A172 (cell line): ENCODE data around the gene STK40. TPM values are rescaled to one million over a fixed set of nuclear protein-coding genes. Genes with fewer than 3 reads are reported as not detected.

Source experiments
- DNase-seq: peaks from one replicate; pipeline ENCODE4 v3.0.0-alpha.2; 2015; ENCODE audit warnings: low spot score
- total RNA-seq: library from RNA; depleted of rRNA; stranded (reverse); fragments of >200 nt; shearing (Covaris generic); gene quantifications from 2 replicates; pipeline ENCODE4 v1.2.3, GENCODE V29; 2014

STK40 gene
- total RNA-seq, 1 experiment from 2014 or later, result 13.8 TPM

DNA sequence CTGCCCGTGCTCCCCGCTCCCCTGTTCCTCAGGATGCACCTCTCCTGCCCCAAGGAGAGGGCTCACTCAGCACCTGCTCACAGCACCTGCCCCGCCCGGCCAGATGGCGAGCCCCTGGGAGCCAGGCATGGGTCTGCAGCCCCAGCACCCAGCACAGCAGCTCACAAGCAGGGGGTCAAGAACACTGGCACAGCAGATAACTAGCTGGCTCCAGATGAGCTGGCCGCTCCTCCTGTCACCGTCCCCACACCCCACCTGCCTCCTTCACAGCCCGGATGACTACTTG is 41.4 kb downstream of the STK40 start:
- DNase-seq, result no peak

DNA sequence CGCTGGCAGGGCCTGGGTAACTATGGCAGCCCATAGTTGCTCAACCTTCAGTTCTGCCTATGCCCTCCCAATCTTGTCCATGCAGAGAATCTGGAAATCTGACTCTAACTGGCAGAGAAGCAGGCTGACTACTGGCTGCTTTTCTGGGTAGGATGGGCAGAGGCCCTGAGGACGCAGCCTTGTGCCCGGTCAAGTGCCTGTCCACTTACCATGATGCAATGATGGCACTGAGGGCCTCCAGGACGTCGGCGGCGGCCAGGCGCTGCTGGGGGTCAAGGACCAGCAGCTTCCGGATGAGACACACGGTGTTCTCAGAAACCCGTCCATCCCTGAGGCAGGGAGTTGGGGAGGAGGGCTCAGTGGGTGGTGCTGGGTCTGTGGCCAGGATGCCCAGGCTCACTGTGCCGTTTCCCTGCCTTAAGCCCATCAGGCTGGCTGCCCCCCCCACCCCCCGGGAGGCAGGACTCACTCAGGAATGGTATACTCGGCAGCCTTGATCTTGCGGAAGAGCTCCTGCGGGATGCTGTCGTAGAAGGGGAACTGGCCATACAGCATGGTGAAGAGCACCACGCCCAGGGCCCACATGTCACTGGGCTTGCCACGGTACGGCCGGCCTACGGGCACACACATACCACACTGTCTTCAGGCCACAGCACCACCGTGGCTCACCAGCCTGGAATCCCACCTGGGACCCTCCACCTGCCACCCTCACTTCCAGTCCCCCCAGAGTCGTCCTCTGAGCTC is 41.9 kb downstream of the STK40 start:
- no peak for DNase-seq

DNA sequence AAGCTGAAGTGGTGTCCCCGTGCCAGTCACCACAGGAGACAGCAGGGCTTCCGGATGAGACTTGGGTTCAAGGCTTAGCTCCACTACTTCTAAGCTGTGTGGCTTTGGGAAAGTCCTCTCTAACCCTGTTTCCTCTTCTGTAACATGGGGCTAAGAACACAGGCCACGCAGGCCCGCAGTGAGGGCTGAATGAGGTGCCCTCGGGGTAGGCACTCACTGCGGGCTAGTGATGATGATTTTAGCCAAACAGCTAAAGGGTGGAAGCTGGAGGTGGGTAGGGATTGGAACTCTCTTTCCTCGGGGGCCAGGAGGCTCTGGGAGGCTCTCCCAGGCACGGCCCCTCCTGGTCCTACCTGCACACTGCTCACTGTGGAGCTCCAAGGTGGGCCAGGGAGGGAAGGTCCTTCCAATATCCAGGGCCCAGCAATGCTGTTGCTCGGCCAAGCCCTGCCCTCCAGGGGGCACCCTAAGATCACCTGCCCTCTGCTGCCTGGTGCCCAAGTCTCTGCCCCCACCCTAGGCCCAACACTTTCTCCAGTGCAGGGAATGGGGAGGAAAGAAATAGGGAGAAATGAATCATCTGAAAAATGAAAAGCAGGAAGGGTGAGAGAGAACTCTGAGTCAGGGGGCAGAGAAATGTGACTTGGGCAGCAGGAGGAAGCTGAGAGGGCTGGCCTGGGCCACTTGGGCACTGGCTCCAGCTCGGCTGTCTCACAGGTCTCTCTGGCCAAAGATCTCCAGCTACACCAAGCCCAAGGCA is 43.1 kb downstream of the STK40 start:
- peak; percentile 78 for DNase-seq

DNA sequence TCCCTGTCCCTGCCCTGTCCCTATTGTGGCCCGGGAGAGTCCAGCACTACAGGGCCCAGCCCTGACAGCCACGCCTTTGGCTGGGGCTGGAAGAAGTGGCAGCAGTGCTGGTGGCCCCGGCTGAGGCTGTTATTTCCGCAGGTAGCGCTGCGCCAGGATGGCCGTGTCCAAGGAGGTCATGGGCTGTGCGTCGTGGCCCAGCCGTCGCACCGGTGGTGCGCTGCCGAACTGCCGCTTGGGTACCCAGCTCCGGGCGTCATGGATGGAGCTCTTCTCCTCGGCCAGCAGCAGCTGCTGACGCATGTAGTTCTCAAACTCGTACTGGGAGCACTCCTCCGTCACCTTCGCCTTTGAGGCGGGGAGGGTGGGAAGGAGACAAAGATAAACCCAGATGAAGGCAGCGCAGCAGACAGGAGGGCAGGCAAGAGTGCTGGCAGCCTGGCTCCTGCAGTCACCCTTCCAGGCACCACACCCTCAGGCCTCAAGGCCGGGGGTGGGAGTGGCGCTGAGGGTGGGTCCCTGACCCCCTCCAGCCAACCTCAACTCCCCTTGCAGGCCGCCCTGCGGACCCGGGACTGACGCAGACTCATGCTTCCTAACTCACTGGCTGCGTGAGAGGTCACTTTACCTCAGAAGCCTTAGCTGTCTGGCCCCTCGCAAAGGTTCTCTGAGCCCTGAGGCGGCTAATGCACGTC is 44.0 kb downstream of the STK40 start:
- DNase-seq, result no peak

DNA sequence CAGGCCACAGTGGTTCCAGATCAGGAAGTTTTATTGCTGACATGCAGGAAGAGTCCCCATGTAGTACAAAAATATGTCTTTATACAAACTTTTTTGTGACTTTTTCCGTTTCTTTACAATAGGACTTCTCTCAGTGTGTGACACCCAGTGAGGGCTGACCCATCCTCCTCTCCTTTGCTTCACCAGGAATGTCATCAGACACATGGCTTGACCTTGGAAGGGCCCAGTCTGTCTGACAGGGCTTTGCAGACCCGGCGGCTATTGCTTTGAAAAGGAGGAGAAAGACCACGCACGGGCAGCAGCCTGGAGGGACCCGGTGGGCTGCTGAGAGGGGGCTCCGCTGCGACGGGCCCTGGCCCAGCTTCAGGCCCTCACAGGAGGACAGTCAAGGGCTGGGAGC is 46.1 kb downstream of the STK40 start:
- no peak for DNase-seq

DNA sequence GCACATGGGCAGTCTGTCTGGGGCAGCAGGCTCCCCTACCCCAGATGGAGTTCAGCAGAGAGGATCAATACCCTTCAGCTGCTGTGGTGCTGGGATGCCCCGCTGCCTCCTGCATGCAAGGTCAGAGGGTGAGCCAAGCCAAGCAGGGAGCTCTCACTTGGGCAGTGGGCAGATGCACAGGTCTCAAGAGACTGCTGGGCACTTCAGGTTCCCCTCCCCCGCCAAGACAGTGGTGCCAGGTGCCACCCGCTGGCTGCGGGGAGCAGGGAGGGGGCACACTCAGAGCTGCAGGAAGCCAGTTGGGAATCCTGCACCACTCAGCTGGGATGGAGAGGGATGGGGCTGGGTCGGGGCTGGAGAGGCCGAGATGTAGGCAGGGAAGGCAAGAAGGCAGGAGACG is 46.5 kb downstream of the STK40 start:
- DNase-seq, result no peak

DNA sequence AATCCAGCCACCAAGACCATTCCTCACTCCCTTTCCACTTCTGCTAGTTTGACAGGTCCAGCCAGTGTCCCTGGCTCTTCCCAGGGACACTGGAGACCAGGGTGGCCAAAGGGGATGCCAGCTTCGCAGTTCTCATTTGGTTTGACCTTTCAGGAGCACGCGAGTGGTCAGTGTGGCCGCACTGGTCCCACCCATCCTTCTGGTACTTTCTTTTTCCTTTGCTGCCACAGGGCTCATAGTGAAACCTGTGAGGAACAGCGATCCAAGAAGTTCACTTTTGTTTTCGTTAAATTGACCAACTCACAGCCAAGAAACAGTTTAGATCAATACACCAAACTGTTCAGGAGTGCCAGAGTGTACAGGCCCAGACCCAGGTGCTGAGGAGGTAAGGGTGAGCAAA is 47.9 kb downstream of the STK40 start:
- no peak for DNase-seq

DNA sequence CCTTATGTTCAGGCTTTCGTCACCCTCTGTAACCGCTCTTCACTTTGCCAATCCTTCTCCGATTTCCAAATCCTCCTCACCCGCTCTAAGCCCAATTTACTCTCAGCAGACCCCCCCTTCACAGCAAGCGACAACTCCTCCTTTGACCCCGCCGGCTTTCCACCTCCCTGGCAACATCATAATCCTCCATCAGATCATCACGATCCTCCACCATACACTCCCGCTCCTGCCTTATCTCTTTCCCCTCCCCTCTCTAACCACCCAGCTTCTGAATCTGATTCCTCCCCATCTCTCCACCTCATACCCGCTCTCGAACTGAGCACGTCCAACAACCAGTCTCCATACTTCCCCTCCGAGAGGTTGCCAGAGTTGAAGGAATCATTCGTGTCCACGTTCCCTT is 54.8 kb downstream of the STK40 start:
- DNase-seq, result no peak

DNA sequence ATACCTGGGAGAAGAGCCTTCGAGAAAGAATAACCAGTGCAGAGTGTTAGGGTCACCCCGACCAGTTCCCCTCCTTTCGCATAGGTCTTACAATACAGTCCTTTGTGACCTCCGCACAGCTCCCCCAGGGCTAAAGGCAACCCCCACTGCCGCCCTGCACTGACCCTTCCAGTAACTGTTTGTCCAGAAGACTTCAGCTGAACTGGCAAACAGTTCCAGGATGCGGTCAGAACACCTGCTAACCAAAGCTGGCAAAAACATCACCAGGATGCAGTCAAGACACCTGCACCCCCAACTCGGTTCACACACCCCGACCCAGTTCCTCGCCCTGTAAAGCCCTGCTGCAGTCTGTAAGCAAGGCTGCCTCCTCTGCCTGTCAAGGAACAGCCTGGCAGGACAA is 55.9 kb downstream of the STK40 start:
- no peak for DNase-seq

DNA sequence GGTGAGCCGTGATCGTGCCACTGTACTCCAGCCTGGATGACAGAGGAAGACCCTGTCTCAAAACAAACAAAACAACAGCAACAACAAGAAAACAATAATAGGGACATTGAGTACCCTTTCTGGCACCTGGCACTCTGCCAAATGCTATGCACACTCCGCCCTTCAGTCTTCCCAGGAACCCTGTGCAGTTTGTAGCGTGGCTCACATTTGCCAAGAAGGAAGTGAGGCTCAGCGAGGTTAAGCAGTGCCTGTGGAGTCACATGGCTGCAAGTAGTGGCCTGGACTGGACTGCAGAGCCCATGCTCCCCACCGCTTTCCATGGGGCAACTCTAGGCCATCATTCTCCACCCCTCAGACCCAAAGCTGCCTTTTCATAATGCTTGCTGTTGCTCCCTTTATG is 57.0 kb downstream of the STK40 start:
- DNase-seq, result no peak

DNA sequence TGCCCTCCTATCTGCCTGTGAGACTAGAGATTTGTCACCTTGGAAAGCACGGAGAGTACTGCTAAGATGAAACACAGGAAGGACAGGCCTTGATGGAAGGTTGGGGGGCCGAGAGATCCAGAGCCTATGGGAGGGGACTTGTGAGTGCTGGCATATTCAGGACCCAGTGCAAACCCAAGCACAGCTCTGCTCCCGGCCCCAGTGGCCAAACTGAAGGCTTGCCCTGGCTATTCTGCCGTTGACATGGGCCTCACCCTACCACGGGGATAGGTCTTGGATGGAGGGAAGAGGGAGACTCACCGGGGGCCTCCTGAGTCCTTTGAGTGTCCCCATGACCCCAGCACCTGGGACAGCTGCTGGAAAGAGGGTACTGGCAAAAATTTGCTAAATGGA is 57.6 kb downstream of the STK40 start:
- no peak for DNase-seq

DNA sequence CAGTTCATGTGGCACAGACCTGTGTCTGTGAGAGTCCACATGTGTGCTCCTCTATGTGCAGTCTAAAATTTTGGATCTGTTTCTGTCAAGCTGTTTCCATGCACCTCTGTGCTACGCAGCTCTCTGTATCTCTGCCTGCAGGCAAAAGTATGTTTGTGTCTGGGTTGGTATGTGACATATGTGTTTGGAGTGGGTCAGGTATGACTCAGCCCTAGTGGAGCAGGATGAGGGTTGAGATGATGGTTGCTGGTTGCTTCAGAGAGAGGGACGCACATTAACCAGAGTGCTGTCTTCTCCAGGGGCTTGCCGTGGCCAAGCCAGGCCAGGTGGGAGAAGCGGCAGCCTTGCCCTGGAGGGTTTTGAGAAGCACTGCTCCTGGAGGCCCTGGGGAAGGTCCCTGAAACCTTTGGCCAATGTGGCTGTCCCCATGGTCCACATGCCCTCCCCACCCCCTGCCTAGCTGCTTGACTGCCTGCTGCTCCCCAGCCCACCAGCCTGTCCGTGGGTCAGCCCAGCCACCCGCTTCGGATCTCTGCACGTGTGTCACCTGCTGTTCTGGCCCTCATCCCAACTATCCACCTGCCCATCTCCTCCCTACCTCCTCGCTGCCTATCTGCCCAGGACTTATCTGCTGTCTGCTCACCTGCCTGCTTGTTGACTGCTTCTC is 58.2 kb downstream of the STK40 start:
- no peak for DNase-seq

DNA sequence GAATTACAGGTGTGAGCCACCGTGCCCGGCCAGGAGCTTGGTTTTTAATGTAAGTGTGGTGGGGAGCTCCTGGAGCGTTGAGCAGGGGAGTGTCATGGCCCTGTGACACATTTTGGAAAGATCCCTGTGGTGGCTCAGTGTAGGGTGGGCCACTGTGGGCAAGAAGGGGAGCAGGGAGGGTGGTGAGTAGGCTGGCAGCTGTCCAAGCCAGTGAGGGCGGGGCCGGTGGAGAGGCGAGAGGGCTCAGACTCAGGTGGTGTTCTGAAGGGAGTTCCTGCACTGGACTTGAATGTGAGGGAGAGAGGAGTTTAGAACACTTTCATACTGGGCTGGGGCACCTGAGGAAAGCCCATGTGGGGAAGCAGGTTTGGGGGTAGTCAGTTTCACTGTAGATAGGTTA is 59.2 kb downstream of the STK40 start:
- no peak for DNase-seq

DNA sequence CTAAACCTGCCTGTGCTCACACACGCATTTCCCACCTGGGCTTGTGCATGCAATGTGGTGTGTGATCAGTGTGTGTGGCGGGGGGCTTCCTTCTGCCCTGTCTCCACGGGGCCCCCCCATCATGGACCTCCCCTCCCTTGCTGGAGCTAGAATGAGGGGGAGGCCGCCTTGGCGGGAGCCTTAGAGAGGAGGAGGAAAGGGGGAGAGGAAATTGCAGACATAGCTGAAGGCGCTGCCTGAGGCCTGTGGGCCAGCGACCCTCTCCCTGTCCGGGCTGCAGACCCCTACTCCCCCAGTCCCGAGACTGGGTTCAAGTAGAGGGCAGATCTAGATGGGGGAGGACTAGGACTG is 61.4 kb downstream of the STK40 start:
- DNase-seq, result no peak

DNA sequence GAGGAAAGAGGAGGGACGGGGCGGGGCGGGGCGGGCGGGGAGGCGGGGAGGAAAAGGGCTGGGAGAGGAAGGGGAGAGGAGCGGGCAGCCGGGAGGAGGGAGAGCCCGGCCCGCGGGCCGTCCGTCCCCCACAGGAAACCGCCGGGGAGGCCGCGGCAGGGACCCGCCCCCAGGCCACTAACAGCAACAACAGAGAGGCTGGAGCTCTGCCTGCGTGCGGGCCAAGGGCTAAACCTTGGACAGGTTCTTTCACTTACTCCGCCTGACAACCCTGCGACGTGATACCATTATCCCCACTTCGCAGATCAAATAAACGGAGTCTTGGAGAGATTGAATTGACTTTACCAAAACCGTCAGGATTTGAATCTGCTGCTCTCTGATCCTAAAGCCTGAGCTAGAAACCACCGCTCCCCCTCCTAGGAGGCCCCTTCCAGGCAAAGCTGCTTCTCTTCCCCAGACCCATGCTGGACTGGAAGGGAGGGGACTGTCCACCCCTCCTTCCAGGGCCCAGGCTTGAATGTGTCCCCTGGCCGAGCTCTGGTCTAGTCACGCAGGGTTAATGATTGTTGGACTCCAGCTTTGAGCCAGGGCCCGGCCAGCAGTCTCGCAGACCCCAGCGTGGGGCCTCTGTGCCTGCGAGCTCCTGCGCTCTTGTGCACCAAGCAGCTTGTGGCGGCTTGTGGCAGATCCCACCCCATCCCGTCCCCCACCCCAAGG is 61.9 kb downstream of the STK40 start, which contains the start of gene EVA1B:
TSS of gene EVA1B (minus strand) at position 10 of the 717 bp plus-strand sequence. CDS start 608 bp downstream, outside the sequence.
- peak; percentile 19 for DNase-seq

DNA sequence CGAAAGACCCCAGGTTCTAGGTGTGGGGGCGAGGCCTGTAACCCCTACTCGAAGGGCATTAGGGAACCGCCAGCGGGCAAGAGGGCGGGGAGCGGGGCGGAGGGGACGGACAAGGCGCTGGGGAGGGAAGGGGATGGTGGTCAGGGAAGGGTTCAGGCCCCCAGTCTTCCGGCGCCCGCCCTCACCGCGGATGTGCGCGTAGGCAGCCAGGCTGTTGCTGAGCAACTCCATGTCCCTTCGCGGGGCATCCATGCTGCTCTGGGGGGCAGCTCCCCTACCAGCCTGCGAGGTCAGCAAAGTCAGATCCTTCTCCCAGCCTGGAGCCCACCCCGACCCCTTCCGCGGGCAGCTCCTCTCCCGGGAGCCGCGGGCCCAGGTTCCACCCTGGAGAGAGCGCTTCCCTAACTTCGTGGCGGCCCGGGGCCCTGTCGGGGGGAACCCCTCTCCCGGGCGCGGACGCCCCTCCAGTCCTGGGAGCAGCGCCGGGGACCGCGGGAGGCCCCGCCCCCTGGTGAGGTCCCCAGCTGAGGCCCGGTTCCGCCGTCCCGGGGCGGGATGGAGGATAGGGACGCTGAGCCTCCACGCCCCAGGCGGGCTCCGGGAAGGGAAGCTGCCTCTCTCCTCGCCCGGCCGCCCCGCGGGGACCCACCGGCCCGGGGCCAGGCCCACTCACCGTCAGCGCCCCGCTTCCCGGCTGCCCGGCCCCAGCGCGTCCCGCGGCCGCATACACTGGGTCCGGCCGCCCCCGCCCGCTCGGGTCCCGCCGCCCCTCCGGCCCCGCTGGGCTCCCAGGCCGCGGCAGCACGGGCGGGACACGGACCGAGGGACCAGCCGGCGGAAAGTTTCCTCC is 62.7 kb downstream of the STK40 start:
- DNase-seq, result no peak

DNA sequence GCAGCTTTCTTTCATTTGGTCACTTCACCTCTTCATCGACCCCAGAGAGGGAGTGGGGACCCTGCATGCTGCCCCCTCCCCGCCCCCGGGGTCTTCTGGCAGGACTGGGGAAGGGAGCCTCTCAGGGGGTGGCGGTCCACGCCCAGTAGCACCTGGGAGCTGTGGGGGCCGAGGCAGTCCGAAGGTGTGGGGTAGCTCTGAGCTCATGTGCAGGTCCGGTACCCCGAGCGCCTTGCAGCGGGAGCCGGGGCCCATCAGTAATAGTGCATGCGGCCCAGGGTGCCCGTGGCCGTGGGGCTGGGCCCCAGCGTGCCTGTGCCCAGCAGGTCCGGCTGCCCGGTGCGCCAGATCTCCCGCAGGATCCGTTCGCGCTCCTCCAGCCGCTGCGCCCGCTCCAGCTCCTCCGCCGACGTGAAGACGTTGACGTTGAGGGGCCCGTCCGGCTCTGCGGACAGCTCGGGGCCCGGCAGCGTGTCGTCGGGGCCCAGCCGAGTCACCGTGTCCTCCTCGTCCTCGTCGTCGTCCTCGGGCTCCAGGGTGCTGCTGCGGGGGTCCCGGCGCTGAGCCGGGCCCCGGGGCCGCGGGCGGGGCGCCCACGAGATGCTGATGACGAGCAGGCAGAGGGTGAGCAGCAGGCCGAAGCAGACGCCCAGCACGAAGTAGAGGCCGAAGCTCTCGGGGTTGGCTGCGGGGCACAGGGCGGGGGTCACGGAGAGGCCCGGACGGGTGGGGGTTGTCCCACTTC is 63.5 kb downstream of the STK40 start:
- DNase-seq, result no peak

DNA sequence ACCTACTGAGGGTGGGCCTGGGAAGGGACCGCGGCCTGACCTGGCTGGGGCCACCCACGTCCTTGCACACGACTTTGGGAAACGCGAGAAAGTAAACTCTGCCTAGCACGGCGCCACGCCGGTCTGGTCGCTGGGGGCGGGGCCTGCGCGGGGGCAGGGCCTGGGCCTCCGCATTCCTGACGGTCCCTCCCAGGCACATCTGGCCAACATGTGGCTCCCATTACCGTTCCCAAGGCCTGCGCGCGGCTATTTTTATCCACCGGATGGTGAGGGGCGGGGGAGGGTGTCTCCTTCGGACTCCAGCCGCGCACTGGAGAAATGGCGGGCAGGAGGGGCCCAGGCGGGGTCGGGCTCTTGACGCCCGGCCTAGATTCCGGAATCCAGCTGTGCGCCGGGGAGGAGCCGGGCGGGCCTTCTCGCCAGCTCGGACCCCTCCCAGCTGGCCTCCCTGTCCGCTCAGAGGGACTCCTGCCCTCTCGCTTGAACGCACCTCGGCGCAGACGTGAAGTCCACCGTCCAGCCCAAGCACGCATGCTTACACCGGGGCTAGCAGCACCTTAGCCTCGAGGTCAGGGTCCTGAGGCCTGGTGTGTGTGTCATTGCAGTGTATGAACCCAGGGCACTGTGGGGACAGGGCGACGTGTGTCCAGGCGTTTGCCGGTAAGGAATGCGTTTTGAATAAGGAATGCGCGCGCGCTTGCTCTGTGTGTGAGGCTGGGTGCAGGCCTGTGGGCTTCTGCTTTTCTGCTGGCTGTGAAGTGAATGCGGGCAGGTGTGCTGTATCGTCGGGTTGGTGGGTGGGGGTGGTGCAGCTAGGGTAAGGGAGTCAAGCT is 64.4 kb downstream of the STK40 start:
- no peak for DNase-seq

DNA sequence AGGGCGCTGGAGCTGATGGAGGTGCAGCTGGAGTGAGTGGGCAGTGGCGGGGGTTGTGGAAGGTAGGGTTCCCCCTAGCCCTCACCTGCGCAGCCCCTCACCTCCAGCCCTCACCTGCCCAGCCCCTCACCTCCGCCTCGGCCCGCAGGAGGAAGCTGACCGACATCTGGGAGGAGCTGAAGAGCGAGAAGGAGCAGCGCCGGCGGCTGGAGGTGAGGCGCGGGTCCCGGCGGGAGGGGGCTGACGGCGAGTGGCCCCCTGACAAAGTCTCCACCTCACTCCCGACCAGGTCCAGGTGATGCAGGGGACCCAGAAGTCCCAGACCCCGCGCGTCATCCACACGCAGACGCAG is 65.0 kb downstream of the STK40 start:
- no peak for DNase-seq
